NCI-H1105 (cell line): ENCODE data around the gene ASXL3.

Experiments used
- DNase-seq: peaks from one replicate; lab custom pipeline; 2025; lab: John Stamatoyannopoulos, UW

The ASXL3 gene

GRCh38 chr18:33660696-33661310, 82.8 kb downstream of the ASXL3 start:
- no peak for DNase-seq

- no peak for DNase-seq
Observed at GRCh38 chr18:33664241-33664874, 86.3 kb downstream of the ASXL3 start.

- no peak for DNase-seq
Observed at GRCh38 chr18:33665187-33665586, 87.2 kb downstream of the ASXL3 start.

- no peak for DNase-seq
Observed at GRCh38 chr18:33665641-33666040, 87.6 kb downstream of the ASXL3 start.

GRCh38 chr18:33666915-33667314, 88.9 kb downstream of the ASXL3 start:
- DNase-seq, result no peak

GRCh38 chr18:33669589-33669988, 91.6 kb downstream of the ASXL3 start:
- no peak for DNase-seq

- no peak for DNase-seq
Observed at GRCh38 chr18:33670029-33670428, 92.0 kb downstream of the ASXL3 start.

GRCh38 chr18:33673689-33674088, 95.7 kb downstream of the ASXL3 start:
- no peak for DNase-seq

- no peak for DNase-seq
Observed at GRCh38 chr18:33676593-33676992, 98.6 kb downstream of the ASXL3 start.

- DNase-seq, result no peak
Observed at GRCh38 chr18:33677891-33678290, 99.9 kb downstream of the ASXL3 start.

GRCh38 chr18:33682436-33682835, 104.4 kb downstream of the ASXL3 start:
- no peak for DNase-seq

GRCh38 chr18:33694593-33694992, 116.6 kb downstream of the ASXL3 start:
- DNase-seq, result no peak

GRCh38 chr18:33696332-33697162, 118.5 kb downstream of the ASXL3 start:
- DNase-seq, result no peak

GRCh38 chr18:33697498-33697897, 119.5 kb downstream of the ASXL3 start:
- DNase-seq, result no peak

GRCh38 chr18:33699372-33699771, 121.4 kb downstream of the ASXL3 start:
- DNase-seq, result no peak

- no peak for DNase-seq
Observed at GRCh38 chr18:33700513-33700976, 122.5 kb downstream of the ASXL3 start.

GRCh38 chr18:33702625-33703024, 124.6 kb downstream of the ASXL3 start:
- no peak for DNase-seq

- no peak for DNase-seq
Observed at GRCh38 chr18:33706391-33706790, 128.4 kb downstream of the ASXL3 start.

GRCh38 chr18:33708876-33709275, 130.9 kb downstream of the ASXL3 start:
- DNase-seq, result no peak

GRCh38 chr18:33710269-33710668, 132.2 kb downstream of the ASXL3 start:
- no peak for DNase-seq

GRCh38 chr18:33711514-33711913, 133.5 kb downstream of the ASXL3 start:
- no peak for DNase-seq

GRCh38 chr18:33712719-33713118, 134.7 kb downstream of the ASXL3 start:
- no peak for DNase-seq

- no peak for DNase-seq
Observed at GRCh38 chr18:33716061-33716683, 138.2 kb downstream of the ASXL3 start.
